ENCODE data around the gene NUF2. TPM values are rescaled to one million over a fixed set of nuclear protein-coding genes. Genes with fewer than 3 reads are reported as not detected.

NUF2 gene
- total and polyA plus RNA-seq, 2 donors (not counting 3 experiments of a cell fraction or from before 2014, with no cell fraction given), result 14.3 to 38.6 TPM

DNA sequence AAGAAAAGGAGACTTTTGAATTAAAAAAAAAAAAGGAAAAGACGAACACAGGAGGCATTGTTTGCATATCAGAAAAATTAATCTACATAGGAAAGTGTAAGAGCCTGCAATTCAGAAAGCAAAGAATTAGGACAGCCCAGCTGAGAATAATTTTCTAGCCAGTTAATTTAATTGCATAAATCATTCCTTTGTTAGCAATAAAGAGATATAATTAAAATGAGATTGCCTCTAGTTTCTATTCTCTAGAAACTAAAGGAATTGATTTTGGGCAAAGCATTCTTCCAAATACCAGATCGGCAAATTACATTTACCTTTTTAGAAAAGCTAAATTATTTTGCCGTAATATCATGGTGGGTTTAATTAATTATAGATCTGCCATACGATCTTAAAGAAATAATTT is 46.0 kb downstream of the NUF2 start:
- no TSS peak for BruUV-seq (replicated peaks)
- no peaks in the 10 kb centered on the region for H3K36me3 ChIP-seq (ENCODE audit: control insufficient read depth in 2 of 2, extremely low read depth in 1 of 2, insufficient read depth in 2 of 2, low read length in 2 of 2)
- H3K4me3 ChIP-seq (replicated peaks in 1 of 3; ENCODE audit: insufficient read depth in 1 of 3, low read depth in 1 of 3, low read length in 3 of 3), result no peak overlapping the region
- FAIRE-seq (no peak), DNase-seq (ENCODE audit: low read depth, low spot score) (no peak)
- CTCF ChIA-PET, result interaction anchor here (2.5 kb wide), 1 partner anchor 9 kb away, joined by 8 read pairs; no protein-coding TSS in a partner anchor
- H3K4me1 ChIP-seq (ENCODE audit: control insufficient read depth, extremely low read depth, insufficient read depth, low read length), result no peaks in the 10 kb centered on the region
- intact Hi-C loops (cut with micrococcal nuclease) (no loop called here), dilution Hi-C loops (cut with MboI; ENCODE audit: extremely low pct_ligation_motif_present, low sequenced_read_pairs) (no loop called here)
- POLR2A ChIA-PET, result no interaction called here
- peaks cover 7 to 15% of the 10 kb centered on the region in 2 experiments for H3K27me3 ChIP-seq (ENCODE audit: control insufficient read depth in 2 of 2, insufficient read depth in 2 of 2, low read length in 2 of 2)
- H3K9me3 ChIP-seq (replicated peaks; ENCODE audit: control insufficient read depth, insufficient read depth, low read length), result no peaks in the 10 kb centered on the region
- no peaks in the 10 kb centered on the region for H3K9me1 ChIP-seq (replicated peaks; ENCODE audit: control insufficient read depth, extremely low read depth, insufficient read depth, low read length)
- H3K27ac ChIP-seq (ENCODE audit: insufficient read depth, low read depth, low read length), result no peak overlapping the region
- H4K20me1 ChIP-seq (replicated peaks; ENCODE audit: control insufficient read depth, extremely low read depth, insufficient read depth, low read length), result no peaks in the 10 kb centered on the region
- H3K79me2 ChIP-seq (ENCODE audit: control insufficient read depth, insufficient read depth, low read length), result no peaks in the 10 kb centered on the region
- no peak overlapping the region for H3K9ac ChIP-seq (replicated peaks; ENCODE audit: extremely low read depth, insufficient read depth, low read length)
- no peak overlapping the region for H3K4me2 ChIP-seq (ENCODE audit: insufficient read depth, low read length)
- TF ChIP-seq, protein P1, sequence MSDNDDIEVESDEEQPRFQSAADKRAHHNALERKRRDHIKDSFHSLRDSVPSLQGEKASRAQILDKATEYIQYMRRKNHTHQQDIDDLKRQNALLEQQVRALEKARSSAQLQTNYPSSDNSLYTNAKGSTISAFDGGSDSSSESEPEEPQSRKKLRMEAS (IDR thresholded peaks at IDR 0.05; ENCODE audit: insufficient read depth, insufficient read length), result no peak
- TF ChIP-seq, protein P2, sequence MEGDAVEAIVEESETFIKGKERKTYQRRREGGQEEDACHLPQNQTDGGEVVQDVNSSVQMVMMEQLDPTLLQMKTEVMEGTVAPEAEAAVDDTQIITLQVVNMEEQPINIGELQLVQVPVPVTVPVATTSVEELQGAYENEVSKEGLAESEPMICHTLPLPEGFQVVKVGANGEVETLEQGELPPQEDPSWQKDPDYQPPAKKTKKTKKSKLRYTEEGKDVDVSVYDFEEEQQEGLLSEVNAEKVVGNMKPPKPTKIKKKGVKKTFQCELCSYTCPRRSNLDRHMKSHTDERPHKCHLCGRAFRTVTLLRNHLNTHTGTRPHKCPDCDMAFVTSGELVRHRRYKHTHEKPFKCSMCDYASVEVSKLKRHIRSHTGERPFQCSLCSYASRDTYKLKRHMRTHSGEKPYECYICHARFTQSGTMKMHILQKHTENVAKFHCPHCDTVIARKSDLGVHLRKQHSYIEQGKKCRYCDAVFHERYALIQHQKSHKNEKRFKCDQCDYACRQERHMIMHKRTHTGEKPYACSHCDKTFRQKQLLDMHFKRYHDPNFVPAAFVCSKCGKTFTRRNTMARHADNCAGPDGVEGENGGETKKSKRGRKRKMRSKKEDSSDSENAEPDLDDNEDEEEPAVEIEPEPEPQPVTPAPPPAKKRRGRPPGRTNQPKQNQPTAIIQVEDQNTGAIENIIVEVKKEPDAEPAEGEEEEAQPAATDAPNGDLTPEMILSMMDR (IDR thresholded peaks at IDR 0.05; ENCODE audit: extremely low read depth in 1 of 2, insufficient read depth in 1 of 2, low read depth in 1 of 2, low read length in 2 of 2), result no peak
- no peak for TF ChIP-seq JUN (IDR thresholded peaks at IDR 0.05; ENCODE audit: borderline replicate concordance, insufficient read depth, insufficient read length, low read depth)
- TF ChIP-seq EZH2 (IDR thresholded peaks at IDR 0.05; ENCODE audit: borderline replicate concordance, low read depth, low read length, severe bottlenecking), result no peak
- no peak for TF ChIP-seq GATA2 (IDR thresholded peaks at IDR 0.05; ENCODE audit: insufficient read depth, insufficient read length, low read depth, low read length)
- TF ChIP-seq POLR2AphosphoS5 (IDR thresholded peaks at IDR 0.05; ENCODE audit: insufficient read depth, low read depth, low read length), result no peak
- TF ChIP-seq MYC (IDR thresholded peaks at IDR 0.05; ENCODE audit: low read depth, low read length), result no peak
- no peak for TF ChIP-seq POLR2A (IDR thresholded peaks at IDR 0.05; ENCODE audit: low read depth, low read length)
- no peak for TF ChIP-seq FOS (IDR thresholded peaks at IDR 0.05; ENCODE audit: borderline replicate concordance, insufficient read depth, low read length)
- H2AFZ ChIP-seq (ENCODE audit: low read depth, low read length), result no peak overlapping the region
